ENCODE measurements around the gene ZNF273.

DNA sequence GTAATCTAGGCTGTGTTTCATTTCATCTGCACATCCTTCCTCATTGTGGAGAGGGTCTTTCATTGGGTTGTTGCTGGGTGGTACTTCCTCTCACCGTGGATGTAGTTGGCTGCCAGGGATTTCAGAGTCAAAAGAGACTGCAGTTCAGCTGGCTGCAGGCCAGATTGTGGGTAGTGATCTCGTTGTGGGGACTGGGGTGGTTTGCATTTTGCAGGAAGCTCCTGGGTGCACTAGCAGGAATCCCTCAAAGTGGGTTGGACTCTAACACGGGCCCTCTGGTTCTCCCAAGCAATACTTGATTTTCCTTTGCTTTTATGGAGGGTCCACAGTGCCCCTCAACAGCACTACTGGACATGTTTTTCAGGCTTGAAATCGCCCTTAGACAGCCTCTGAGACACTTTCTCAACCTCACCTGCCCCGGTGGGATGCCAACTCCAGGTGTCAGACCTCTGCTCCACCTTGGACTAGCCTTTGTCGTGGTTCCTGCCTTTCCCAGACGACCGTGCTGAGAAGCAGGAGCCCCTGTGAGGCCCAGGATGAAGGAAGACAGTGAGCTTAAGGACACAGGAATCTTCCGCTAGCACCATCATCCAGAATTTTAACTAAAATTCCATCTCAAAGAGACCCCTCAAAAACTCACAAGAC, 23.9 kb upstream of the ZNF273 start:
- TF ChIP-seq, protein P1, sequence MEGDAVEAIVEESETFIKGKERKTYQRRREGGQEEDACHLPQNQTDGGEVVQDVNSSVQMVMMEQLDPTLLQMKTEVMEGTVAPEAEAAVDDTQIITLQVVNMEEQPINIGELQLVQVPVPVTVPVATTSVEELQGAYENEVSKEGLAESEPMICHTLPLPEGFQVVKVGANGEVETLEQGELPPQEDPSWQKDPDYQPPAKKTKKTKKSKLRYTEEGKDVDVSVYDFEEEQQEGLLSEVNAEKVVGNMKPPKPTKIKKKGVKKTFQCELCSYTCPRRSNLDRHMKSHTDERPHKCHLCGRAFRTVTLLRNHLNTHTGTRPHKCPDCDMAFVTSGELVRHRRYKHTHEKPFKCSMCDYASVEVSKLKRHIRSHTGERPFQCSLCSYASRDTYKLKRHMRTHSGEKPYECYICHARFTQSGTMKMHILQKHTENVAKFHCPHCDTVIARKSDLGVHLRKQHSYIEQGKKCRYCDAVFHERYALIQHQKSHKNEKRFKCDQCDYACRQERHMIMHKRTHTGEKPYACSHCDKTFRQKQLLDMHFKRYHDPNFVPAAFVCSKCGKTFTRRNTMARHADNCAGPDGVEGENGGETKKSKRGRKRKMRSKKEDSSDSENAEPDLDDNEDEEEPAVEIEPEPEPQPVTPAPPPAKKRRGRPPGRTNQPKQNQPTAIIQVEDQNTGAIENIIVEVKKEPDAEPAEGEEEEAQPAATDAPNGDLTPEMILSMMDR (IDR thresholded peaks at IDR 0.05): no peak
- no peak for TF ChIP-seq POLR2A (IDR thresholded peaks at IDR 0.05; ENCODE audit: low read depth)
